Memory B cell (primary cell): ENCODE measurements around the gene MEFV.
"Not testable (repeated sequence)": the region's sequence is repeated elsewhere in the genome, so short reads cannot be mapped to it uniquely, and the experiment has no call there.

Experiments used
- ATAC-seq: fragments of 150-1000 bp; cut with Tn5 transposase; 2 replicates; pipeline ENCODE4 v1.10.0; 2021; ENCODE audit warnings: low read depth, mild to moderate bottlenecking, moderate library complexity
- DNase-seq, 2 donors: peaks; one replicate each; pipeline ENCODE4 v3.0.0; 2022; ENCODE audit warnings: low spot score in 2 of 2
- H3K27ac Mint-ChIP-seq: one replicate; pipeline ENCODE4 v1.8.0; 2022; ENCODE audit warnings: mild to moderate bottlenecking, moderate library complexity, mixed read lengths
- H3K27me3 Mint-ChIP-seq: one replicate; pipeline ENCODE4 v1.8.0; 2022; ENCODE audit warnings: mixed read lengths
- H3K36me3 Mint-ChIP-seq: one replicate; pipeline ENCODE4 v1.8.0; 2022; ENCODE audit warnings: mild to moderate bottlenecking, mixed read lengths
- H3K4me1 Mint-ChIP-seq: one replicate; pipeline ENCODE4 v1.8.0; 2022; ENCODE audit warnings: mixed read lengths
- H3K4me3 Mint-ChIP-seq: one replicate; pipeline ENCODE4 v1.8.0; 2022; ENCODE audit warnings: mild to moderate bottlenecking, moderate library complexity, mixed read lengths
- H3K9me3 Mint-ChIP-seq: one replicate; pipeline ENCODE4 v1.8.0; 2022; ENCODE audit warnings: mixed read lengths

The MEFV gene

GRCh38 chr16:3281222-3281820, 24.9 kb upstream of the MEFV start:
- DNase-seq = no peak
- peaks cover 15% of the 10 kb centered on the region for H3K36me3 Mint-ChIP-seq
- peaks cover 18% of the 10 kb centered on the region for H3K4me1 Mint-ChIP-seq
- H3K27ac Mint-ChIP-seq = no peak overlapping the region
- no peaks in the 10 kb centered on the region for H3K9me3 Mint-ChIP-seq
- peak overlapping the region; percentile 21 for H3K4me3 Mint-ChIP-seq
- no peak for ATAC-seq
- H3K27me3 Mint-ChIP-seq = no peaks in the 10 kb centered on the region

- Mint-ChIP-seq H3K4me1 (no peaks in the 10 kb centered on the region), H3K4me3 (no peak overlapping the region), H3K9me3 (no peaks in the 10 kb centered on the region), H3K27me3 (no peaks in the 10 kb centered on the region), H3K36me3 (no peaks in the 10 kb centered on the region), H3K27ac (no peak overlapping the region)
- no peak for DNase-seq
- no peak for ATAC-seq
Observed at GRCh38 chr16:3276679-3277078, 20.2 kb upstream of the MEFV start.

- H3K27me3 Mint-ChIP-seq = no peaks in the 10 kb centered on the region
- H3K4me3 Mint-ChIP-seq = no peak overlapping the region
- H3K4me1 Mint-ChIP-seq = no peaks in the 10 kb centered on the region
- no peaks in the 10 kb centered on the region for H3K9me3 Mint-ChIP-seq
- ATAC-seq (no peak), DNase-seq (no peak)
- no peaks in the 10 kb centered on the region for H3K36me3 Mint-ChIP-seq
- no peak overlapping the region for H3K27ac Mint-ChIP-seq
Observed at GRCh38 chr16:3274947-3275346, 18.5 kb upstream of the MEFV start.

GRCh38 chr16:3274490-3274889, 18.1 kb upstream of the MEFV start:
- no peak for DNase-seq
- H3K4me3 Mint-ChIP-seq = no peak overlapping the region
- no peaks in the 10 kb centered on the region for H3K27me3 Mint-ChIP-seq
- no peaks in the 10 kb centered on the region for H3K36me3 Mint-ChIP-seq
- no peaks in the 10 kb centered on the region for H3K4me1 Mint-ChIP-seq
- ATAC-seq = no peak
- H3K9me3 Mint-ChIP-seq = no peaks in the 10 kb centered on the region
- no peak overlapping the region for H3K27ac Mint-ChIP-seq

- not testable (repeated sequence) for H3K27me3 Mint-ChIP-seq, ATAC-seq, H3K9me3 Mint-ChIP-seq, H3K27ac Mint-ChIP-seq, DNase-seq, H3K4me3 Mint-ChIP-seq, H3K4me1 Mint-ChIP-seq, H3K36me3 Mint-ChIP-seq
Observed at GRCh38 chr16:3271281-3271680, 14.8 kb upstream of the MEFV start.

GRCh38 chr16:3270718-3271117, 14.3 kb upstream of the MEFV start:
- not testable (repeated sequence) for H3K27ac Mint-ChIP-seq, H3K4me3 Mint-ChIP-seq, H3K27me3 Mint-ChIP-seq, H3K9me3 Mint-ChIP-seq, ATAC-seq, H3K36me3 Mint-ChIP-seq, DNase-seq, H3K4me1 Mint-ChIP-seq

- Mint-ChIP-seq H3K27me3 (no peaks in the 10 kb centered on the region), H3K4me1 (peaks cover 6% of the 10 kb centered on the region), H3K27ac (no peak overlapping the region), H3K9me3 (no peaks in the 10 kb centered on the region), H3K4me3 (no peak overlapping the region), H3K36me3 (peaks cover 5% of the 10 kb centered on the region)
- no peak for ATAC-seq
- DNase-seq = no peak
Observed at GRCh38 chr16:3268294-3268693, 11.9 kb upstream of the MEFV start.

GRCh38 chr16:3266873-3267537, 10.6 kb upstream of the MEFV start:
- Mint-ChIP-seq H3K36me3 (peaks cover 5% of the 10 kb centered on the region), H3K4me3 (no peak overlapping the region), H3K9me3 (no peaks in the 10 kb centered on the region), H3K27ac (no peak overlapping the region), H3K27me3 (no peaks in the 10 kb centered on the region), H3K4me1 (peaks cover 6% of the 10 kb centered on the region)
- DNase-seq (no peak), ATAC-seq (no peak)

- H3K27me3 Mint-ChIP-seq = no peaks in the 10 kb centered on the region
- peak; percentile 89 to 90 for DNase-seq
- peak overlapping the region; percentile 88 for H3K4me3 Mint-ChIP-seq
- ATAC-seq = peak; percentile 82
- H3K4me1 Mint-ChIP-seq = peaks cover 6% of the 10 kb centered on the region
- peak overlapping the region; percentile 95 for H3K27ac Mint-ChIP-seq
- H3K36me3 Mint-ChIP-seq = peaks cover 7% of the 10 kb centered on the region
- H3K9me3 Mint-ChIP-seq = no peaks in the 10 kb centered on the region
Observed at GRCh38 chr16:3264137-3265036, 8.0 kb upstream of the MEFV start.

- Mint-ChIP-seq H3K4me3 (peak overlapping the region; percentile 59), H3K27me3 (peaks cover 3% of the 10 kb centered on the region), H3K36me3 (peaks cover 3% of the 10 kb centered on the region), H3K9me3 (no peaks in the 10 kb centered on the region), H3K27ac (peak overlapping the region; percentile 31), H3K4me1 (peaks cover 6% of the 10 kb centered on the region)
- DNase-seq = no peak
- ATAC-seq = no peak
Observed at GRCh38 chr16:3262517-3262916, 6.1 kb upstream of the MEFV start.

GRCh38 chr16:3259836-3260235, 3.4 kb upstream of the MEFV start:
- Mint-ChIP-seq H3K36me3 (peaks cover 3% of the 10 kb centered on the region), H3K27ac (no peak overlapping the region), H3K9me3 (no peaks in the 10 kb centered on the region), H3K4me1 (peaks cover 5% of the 10 kb centered on the region), H3K4me3 (no peak overlapping the region), H3K27me3 (peaks cover 4% of the 10 kb centered on the region)
- ATAC-seq (no peak), DNase-seq (no peak)

GRCh38 chr16:3256866-3257465, 533 bp upstream of the MEFV start:
- H3K4me1 Mint-ChIP-seq = no peaks in the 10 kb centered on the region
- peaks cover 6% of the 10 kb centered on the region for H3K27me3 Mint-ChIP-seq
- peaks cover 3% of the 10 kb centered on the region for H3K36me3 Mint-ChIP-seq
- no peak for ATAC-seq
- H3K9me3 Mint-ChIP-seq = no peaks in the 10 kb centered on the region
- H3K27ac Mint-ChIP-seq = no peak overlapping the region
- H3K4me3 Mint-ChIP-seq = no peak overlapping the region
- no peak for DNase-seq

GRCh38 chr16:3254309-3254708, 2.1 kb downstream of the MEFV start:
- ATAC-seq (no peak), DNase-seq (no peak)
- Mint-ChIP-seq H3K27ac (no peak overlapping the region), H3K27me3 (peaks cover 8% of the 10 kb centered on the region), H3K4me1 (no peaks in the 10 kb centered on the region), H3K4me3 (no peak overlapping the region), H3K9me3 (no peaks in the 10 kb centered on the region), H3K36me3 (peaks cover 1% of the 10 kb centered on the region)

GRCh38 chr16:3252967-3253366, 3.5 kb downstream of the MEFV start:
- Mint-ChIP-seq H3K4me1 (no peaks in the 10 kb centered on the region), H3K9me3 (no peaks in the 10 kb centered on the region), H3K4me3 (no peak overlapping the region), H3K27me3 (peaks cover 8% of the 10 kb centered on the region), H3K27ac (no peak overlapping the region), H3K36me3 (no peaks in the 10 kb centered on the region)
- DNase-seq = no peak
- ATAC-seq = no peak
